Measurements from ENCODE around the gene ASB3.

GRCh38 chr2:53697686-53698085 is 89.1 kb downstream of the ASB3 start:
- no peak for TF ChIP-seq CTCF (conservative IDR thresholded peaks at IDR 0.05; ENCODE audit: low read depth, low read length)
- TF ChIP-seq EZH2 (IDR thresholded peaks at IDR 0.05; ENCODE audit: low read length, unreplicated experiment): no peak
- TF ChIP-seq EZH2phosphoT487 (IDR thresholded peaks at IDR 0.05; ENCODE audit: borderline replicate concordance, low read length): no peak

All from PC-3 (cell line).